GM12878 (cell line): ENCODE measurements around the gene C5orf52. TPM values are rescaled to one million over a fixed set of nuclear protein-coding genes. Genes with fewer than 3 reads are reported as not detected.

Source experiments
- ATAC-seq: fragments of 200-7000 bp; cut with Tn5 transposase; 3 replicates; pipeline ENCODE4 v1.9.1; 2020; ENCODE audit warnings: mild to moderate bottlenecking, moderate library complexity
- BruUV-seq: library from RNA; stranded (reverse); fragments of 400-500 nt; replicated peaks from 2 replicates; lab custom pipeline; 2021; lab: Mats Ljungman, UMichigan
- CTCF ChIA-PET: fragments of 300-600 bp; sonication (Branson Sonifier 250); formaldehyde crosslinking; extraction: SDS; loops from one replicate; lab custom pipeline; 2021; ENCODE audit warnings: inconsistent platforms; lab: Yijun Ruan, JAX
- POLR2A ChIA-PET: fragments of 350-600 bp; formaldehyde crosslinking; extraction: SDS; loops from one replicate; lab custom pipeline; 2021; ENCODE audit warnings: inconsistent platforms; lab: Charles Lee
- RAD21 ChIA-PET: fragments of 300-600 bp; sonication (Branson Sonifier 250); formaldehyde crosslinking; loops from one replicate; lab custom pipeline; 2023; ENCODE audit warnings: antibody characterized with exemption; ENCODE audit not compliant: unreplicated experiment; lab: Charles Lee
- SMC1A ChIA-PET: fragments of 300-600 bp; sonication (Branson Sonifier 250); formaldehyde crosslinking; loops from one replicate; lab custom pipeline; 2023; ENCODE audit not compliant: unreplicated experiment, uncharacterized antibody; lab: Charles Lee
- DNase-seq: peaks from one replicate; pipeline ENCODE4 v3.0.0-alpha.2; 2011; ENCODE audit warnings: low read depth, low spot score
- FAIRE-seq: peaks from 3 replicates; lab custom pipeline; 2011; peaks lifted over from hg19 to GRCh38; lab: Jason Lieb, UNC
- H2AFZ ChIP-seq: 2 replicates; pipeline ENCODE4 v1.6.0; 2011; ENCODE audit warnings: low read depth, low read length, control low read depth; ENCODE audit not compliant: control insufficient read depth
- H3K27ac ChIP-seq: 2 replicates; pipeline ENCODE4 v1.5.1; 2011; ENCODE audit warnings: control low read depth; ENCODE audit not compliant: control insufficient read depth, insufficient read depth
- H3K27me3 ChIP-seq, 2 experiments: replicated peaks in 1 of 2; 2 replicates each; pipeline versions ENCODE4 v1.6.0 to v1.6.1; 2011; ENCODE audit warnings: low read length in 1 of 2; ENCODE audit not compliant: control insufficient read depth in 2 of 2, insufficient read depth in 2 of 2
- H3K36me3 ChIP-seq, 2 experiments: 2 replicates each; pipeline ENCODE4 v1.5.1; 2011; ENCODE audit warnings: low read length in 1 of 2; ENCODE audit not compliant: control insufficient read depth in 2 of 2, insufficient read depth in 2 of 2
- H3K4me1 ChIP-seq: 2 replicates; pipeline ENCODE4 v1.6.1; 2011; ENCODE audit warnings: mild to moderate bottlenecking, low read length, moderate library complexity, mixed read lengths; ENCODE audit not compliant: control insufficient read depth, insufficient read depth
- H3K4me2 ChIP-seq: 2 replicates; pipeline ENCODE4 v1.6.0; 2011; ENCODE audit warnings: control low read depth; ENCODE audit not compliant: control insufficient read depth, insufficient read depth
- H3K4me3 ChIP-seq: fragments of 200-600 bp; sonication (generic); 2 replicates; pipeline ENCODE4 v1.5.1; 2016
- H3K79me2 ChIP-seq: 2 replicates; pipeline ENCODE4 v1.6.0; 2011; ENCODE audit warnings: low read length; ENCODE audit not compliant: control insufficient read depth, insufficient read depth
- H3K9ac ChIP-seq: 2 replicates; pipeline ENCODE4 v1.8.0; 2011; ENCODE audit warnings: low read length, control low read depth, mixed read lengths; ENCODE audit not compliant: control insufficient read depth, insufficient read depth
- H3K9me3 ChIP-seq: replicated peaks from 3 replicates; pipeline ENCODE4 v1.5.1; 2011; ENCODE audit warnings: mild to moderate bottlenecking, low read length; ENCODE audit not compliant: control insufficient read depth, insufficient read depth
- H4K20me1 ChIP-seq: 2 replicates; pipeline ENCODE4 v1.6.0; 2011; ENCODE audit not compliant: control insufficient read depth, insufficient read depth
- ASH2L ChIP-seq: fragments of 300-600, 200-600 bp; sonication (generic); IDR thresholded peaks from 2 replicates; pipeline ENCODE4 v1.6.1; 2017; ENCODE audit warnings: low read depth, mild to moderate bottlenecking, borderline replicate concordance
- BCL11A ChIP-seq: IDR thresholded peaks from 2 replicates; pipeline ENCODE4 v1.6.1; 2011; ENCODE audit warnings: low read depth, low read length
- CBX3 ChIP-seq: fragments of 200-600 bp; sonication (generic); IDR thresholded peaks from 2 replicates; pipeline ENCODE4 v1.6.1; 2016; ENCODE audit warnings: low read depth, borderline replicate concordance
- KAT2A ChIP-seq: conservative IDR thresholded peaks from 2 replicates; pipeline ENCODE4 v1.6.1; 2011; ENCODE audit warnings: low read depth, low read length; ENCODE audit not compliant: control insufficient read depth
- MEF2B ChIP-seq: fragments of 450-650 bp; IDR thresholded peaks from 2 replicates; pipeline ENCODE4 v1.6.1; 2018; ENCODE audit warnings: mild to moderate bottlenecking, moderate library complexity; ENCODE audit not compliant: partially characterized antibody, poor library complexity, severe bottlenecking
- NRF1 ChIP-seq: conservative IDR thresholded peaks from 2 replicates; pipeline ENCODE4 v1.6.1; 2011; ENCODE audit warnings: mild to moderate bottlenecking, low read depth, low read length, improper control_type of control experiment
- RAD51 ChIP-seq: fragments of 450-650 bp; IDR thresholded peaks from 2 replicates; pipeline ENCODE4 v1.6.1; 2016; ENCODE audit warnings: moderate library complexity, mild to moderate bottlenecking, inconsistent platforms
- RB1 ChIP-seq: fragments of 450-650 bp; formaldehyde crosslinking; IDR thresholded peaks from 2 replicates; pipeline ENCODE4 v1.6.1; 2017; ENCODE audit warnings: mild to moderate bottlenecking, borderline replicate concordance
- SIX5 ChIP-seq: IDR thresholded peaks from 2 replicates; pipeline ENCODE4 v1.6.1; 2011; ENCODE audit warnings: mild to moderate bottlenecking, low read depth, low read length, moderate library complexity; ENCODE audit not compliant: severe bottlenecking
- SUZ12 ChIP-seq: fragments of 200-600 bp; sonication (generic); IDR thresholded peaks from one replicate; pipeline ENCODE4 v1.6.1; 2018; ENCODE audit warnings: antibody characterized with exemption, mild to moderate bottlenecking; ENCODE audit not compliant: unreplicated experiment
- TAF1 ChIP-seq: IDR thresholded peaks from 2 replicates; pipeline ENCODE4 v1.6.1; 2011; ENCODE audit warnings: mild to moderate bottlenecking, low read depth, low read length, borderline replicate concordance
- ZNF207 ChIP-seq: fragments of 450-650 bp; IDR thresholded peaks from 2 replicates; pipeline ENCODE4 v1.6.1; 2014; ENCODE audit warnings: antibody characterized with exemption, mild to moderate bottlenecking, borderline replicate concordance
- WGBS: methylation state at CpG from one replicate; pipeline ENCODE4 v1.1.6; 2016; ENCODE audit warnings: low lambda C conversion rate; ENCODE audit not compliant: insufficient replicate concordance, insufficient coverage; ENCODE audit errors: missing lambda C conversion rate; 5-methylcytosine and 5-hydroxymethylcytosine counted together
- in situ Hi-C: fragments of 300-500 bp; cut with MboI; formaldehyde crosslinking; loops from 9 replicates; pipeline ENCODE4 v1.14.3; 2018; ENCODE audit warnings: mixed read lengths
- intact Hi-C: fragments of 100-400 bp; cut with micrococcal nuclease; formaldehyde crosslinking; loops from one replicate; pipeline ENCODE4 v1.14.2; 2022; ENCODE audit not compliant: unreplicated experiment
- polyA plus RNA-seq, 11 experiments: library from polyadenylated mRNA; depleted of rRNA in 4 of 11; unstranded in 6 of 11; stranded (reverse) in 5 of 11; fragments of >200 nt; fragmentation: Nextera tagmentation in 4 of 11; fragmentation: Illumina TruSeq in 1 of 11; extraction: Ambion mirVana in 4 of 11; extraction: Trizol in 1 of 11; gene quantifications; 1 replicate in 1 of 11; 2 replicates in 10 of 11; pipeline versions ENCODE4 v1.2.1 to v1.2.3, GENCODE V29; 2011 to 2016; ENCODE audit warnings: inconsistent platforms in 2 of 11, missing spikeins in 2 of 11, low read depth in 1 of 11
- total RNA-seq, 4 experiments: library from RNA; depleted of rRNA in 3 of 4; stranded (reverse); fragments of >200 nt in 3 of 4; fragmentation: Illumina TruSeq in 1 of 4; extraction: Trizol in 1 of 4; gene quantifications; 2 replicates each; pipeline versions ENCODE4 v1.2.1 to v1.2.3, GENCODE V29; 2013 to 2021

Gene C5orf52
- total and polyA plus RNA-seq, 10 of the 15 experiments (the other 5 are each of a cell fraction or from before 2014, with no cell fraction given) = not detected

GRCh38 chr5:157713830-157714595 lies 42.7 kb downstream of the C5orf52 start:
- ATAC-seq (no peak), FAIRE-seq (no peak), DNase-seq (no peak)
- intact Hi-C loops = no loop called here
- Histone ChIP-seq H3K79me2 (no peaks in the 10 kb centered on the region), H3K27me3 (no peaks in the 10 kb centered on the region), H3K36me3 (no peaks in the 10 kb centered on the region), H3K4me2 (no peak overlapping the region), H3K4me1 (peaks cover 4% of the 10 kb centered on the region), H3K9me3 (no peaks in the 10 kb centered on the region), H3K4me3 (no peak overlapping the region)
- ChIA-PET POLR2A (no interaction called here), CTCF (no interaction called here)
- 77% methylated on average over 4 of the region's 4 CpGs for WGBS
- BruUV-seq = no TSS peak
- TF ChIP-seq MEF2B (no peak), ASH2L (no peak), KAT2A (no peak), TAF1 (no peak), NRF1 (no peak), SIX5 (no peak), ZNF207 (no peak), RAD51 (no peak), BCL11A (no peak), RB1 (no peak), SUZ12 (no peak), CBX3 (no peak)
- TF ChIP-seq, all 136 proteins: peak for 0
- Histone ChIP-seq H3K27ac (no peak overlapping the region), H4K20me1 (no peaks in the 10 kb centered on the region), H2AFZ (no peak overlapping the region), H3K9ac (no peak overlapping the region)
- in situ Hi-C loops = no loop called here
- ChIA-PET SMC1A (interaction anchor here (1.4 kb wide), 1 partner anchor 44 kb away, joined by 3 read pairs; no protein-coding TSS in a partner anchor), RAD21 (no interaction called here)
